IMR-90 (cell line): ENCODE measurements around the gene DYSF.

Experiments used
- BHLHE40 ChIP-seq: fragments of 150-350 bp; IDR thresholded peaks from 2 replicates; pipeline ENCODE4 v1.6.1; 2016; ENCODE audit warnings: mild to moderate bottlenecking, low read depth, low read length
- CEBPB ChIP-seq: IDR thresholded peaks from 2 replicates; pipeline ENCODE4 v1.6.1; 2012; ENCODE audit warnings: low read depth, low read length, improper control_type of control experiment
- ELK1 ChIP-seq: fragments of 150-350 bp; IDR thresholded peaks from 2 replicates; pipeline ENCODE4 v1.6.1; 2016; ENCODE audit warnings: low read depth, mild to moderate bottlenecking, low read length, moderate library complexity, borderline replicate concordance
- FOS ChIP-seq: fragments of 150-350 bp; IDR thresholded peaks from 2 replicates; pipeline ENCODE4 v1.6.1; 2016; ENCODE audit warnings: low read depth, low read length
- MXI1 ChIP-seq: IDR thresholded peaks from 2 replicates; pipeline ENCODE4 v1.6.1; 2012; ENCODE audit warnings: low read depth, mild to moderate bottlenecking, low read length, moderate library complexity, borderline replicate concordance
- POLR2A ChIP-seq: IDR thresholded peaks from 2 replicates; pipeline ENCODE4 v1.6.1; 2012; ENCODE audit warnings: mild to moderate bottlenecking, low read depth, low read length
- RAD21 ChIP-seq: IDR thresholded peaks from 2 replicates; pipeline ENCODE4 v1.6.1; 2012; ENCODE audit warnings: low read length, improper control_type of control experiment
- SMC3 ChIP-seq: fragments of 150-350 bp; IDR thresholded peaks from 2 replicates; pipeline ENCODE4 v1.6.1; 2016; ENCODE audit warnings: low read depth, mild to moderate bottlenecking, antibody characterized with exemption, low read length, moderate library complexity
- TF ChIP-seq, protein P1 (sequence below): conservative IDR thresholded peaks from 2 replicates; pipeline ENCODE4 v1.5.1; 2012; ENCODE audit warnings: mild to moderate bottlenecking, low read depth, low read length, improper control_type of control experiment
- TF ChIP-seq, protein P2 (sequence below): fragments of 150-350 bp; IDR thresholded peaks from 2 replicates; pipeline ENCODE4 v1.6.1; 2017; ENCODE audit warnings: mild to moderate bottlenecking, antibody characterized with exemption, low read length, low read depth

DNA sequence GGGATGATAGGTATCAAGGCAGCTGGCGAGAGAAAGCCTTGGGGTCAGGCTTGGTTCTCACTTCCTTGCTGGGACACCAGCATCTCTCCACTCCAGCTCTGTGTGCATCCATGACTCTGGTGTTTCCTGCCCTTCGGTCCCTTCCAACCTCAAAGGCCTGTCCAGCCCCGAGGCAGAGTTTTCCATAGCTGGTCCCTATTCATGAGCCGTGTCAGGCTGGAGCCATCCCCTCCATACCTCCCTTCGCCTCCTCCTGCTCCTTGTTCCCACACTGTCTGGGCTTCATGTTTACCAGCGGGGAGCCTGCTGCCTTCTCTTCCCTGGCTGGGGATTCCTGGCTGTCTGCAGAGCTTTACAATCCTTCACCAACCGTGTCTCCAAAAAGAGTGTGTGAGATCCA lies 51.2 kb downstream of the DYSF start:
- TF ChIP-seq, protein P1, sequence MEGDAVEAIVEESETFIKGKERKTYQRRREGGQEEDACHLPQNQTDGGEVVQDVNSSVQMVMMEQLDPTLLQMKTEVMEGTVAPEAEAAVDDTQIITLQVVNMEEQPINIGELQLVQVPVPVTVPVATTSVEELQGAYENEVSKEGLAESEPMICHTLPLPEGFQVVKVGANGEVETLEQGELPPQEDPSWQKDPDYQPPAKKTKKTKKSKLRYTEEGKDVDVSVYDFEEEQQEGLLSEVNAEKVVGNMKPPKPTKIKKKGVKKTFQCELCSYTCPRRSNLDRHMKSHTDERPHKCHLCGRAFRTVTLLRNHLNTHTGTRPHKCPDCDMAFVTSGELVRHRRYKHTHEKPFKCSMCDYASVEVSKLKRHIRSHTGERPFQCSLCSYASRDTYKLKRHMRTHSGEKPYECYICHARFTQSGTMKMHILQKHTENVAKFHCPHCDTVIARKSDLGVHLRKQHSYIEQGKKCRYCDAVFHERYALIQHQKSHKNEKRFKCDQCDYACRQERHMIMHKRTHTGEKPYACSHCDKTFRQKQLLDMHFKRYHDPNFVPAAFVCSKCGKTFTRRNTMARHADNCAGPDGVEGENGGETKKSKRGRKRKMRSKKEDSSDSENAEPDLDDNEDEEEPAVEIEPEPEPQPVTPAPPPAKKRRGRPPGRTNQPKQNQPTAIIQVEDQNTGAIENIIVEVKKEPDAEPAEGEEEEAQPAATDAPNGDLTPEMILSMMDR: no peak
- TF ChIP-seq RAD21: no peak
- no peak for TF ChIP-seq POLR2A
- TF ChIP-seq FOS: no peak
- no peak for TF ChIP-seq ELK1
- TF ChIP-seq CEBPB: no peak
- TF ChIP-seq MXI1: no peak
- TF ChIP-seq, protein P2, sequence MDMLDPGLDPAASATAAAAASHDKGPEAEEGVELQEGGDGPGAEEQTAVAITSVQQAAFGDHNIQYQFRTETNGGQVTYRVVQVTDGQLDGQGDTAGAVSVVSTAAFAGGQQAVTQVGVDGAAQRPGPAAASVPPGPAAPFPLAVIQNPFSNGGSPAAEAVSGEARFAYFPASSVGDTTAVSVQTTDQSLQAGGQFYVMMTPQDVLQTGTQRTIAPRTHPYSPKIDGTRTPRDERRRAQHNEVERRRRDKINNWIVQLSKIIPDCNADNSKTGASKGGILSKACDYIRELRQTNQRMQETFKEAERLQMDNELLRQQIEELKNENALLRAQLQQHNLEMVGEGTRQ: no peak
- no peak for TF ChIP-seq BHLHE40
- no peak for TF ChIP-seq SMC3
